ENCODE data around the gene KCNV2.

KCNV2 gene

GRCh38 chr9:2688636-2689035 is 28.7 kb upstream of the KCNV2 start:
- Histone ChIP-seq H2AFZ (no peak overlapping the region), H3K36me3 (ENCODE audit: control insufficient read depth, insufficient read depth, low read length) (no peaks in the 10 kb centered on the region), H3K79me2 (no peaks in the 10 kb centered on the region), H3K27ac (peak overlapping the region; percentile 42), H3K4me2 (ENCODE audit: low read length) (no peak overlapping the region), H3K9me3 (ENCODE audit: control insufficient read depth, low read length) (no peaks in the 10 kb centered on the region), H3K27me3 (ENCODE audit: control insufficient read depth, insufficient read depth, low read length) (no peaks in the 10 kb centered on the region), H3K9ac (no peak overlapping the region), H3K4me3 (ENCODE audit: low read depth, low read length) (no peak overlapping the region), H3K4me1 (peaks cover 14% of the 10 kb centered on the region)
- no peak for TF ChIP-seq CTCF (IDR thresholded peaks at IDR 0.05)

- Histone ChIP-seq H3K4me1 (peaks cover 14% of the 10 kb centered on the region), H3K27ac (no peak overlapping the region), H3K9ac (no peak overlapping the region), H3K4me3 (ENCODE audit: low read depth, low read length) (no peak overlapping the region), H3K27me3 (ENCODE audit: control insufficient read depth, insufficient read depth, low read length) (no peaks in the 10 kb centered on the region), H3K79me2 (no peaks in the 10 kb centered on the region), H3K9me3 (ENCODE audit: control insufficient read depth, low read length) (no peaks in the 10 kb centered on the region), H3K4me2 (ENCODE audit: low read length) (no peak overlapping the region), H2AFZ (no peak overlapping the region), H3K36me3 (ENCODE audit: control insufficient read depth, insufficient read depth, low read length) (no peaks in the 10 kb centered on the region)
- TF ChIP-seq CTCF (IDR thresholded peaks at IDR 0.05), result no peak
These were observed 26.1 kb upstream of the KCNV2 start for GRCh38 chr9:2691212-2691611.

- TF ChIP-seq CTCF (IDR thresholded peaks at IDR 0.05), result no peak
- peak overlapping the region; percentile 15 for H3K27ac ChIP-seq
- H3K27me3 ChIP-seq (ENCODE audit: control insufficient read depth, insufficient read depth, low read length), result no peaks in the 10 kb centered on the region
These were observed 25.7 kb upstream of the KCNV2 start for GRCh38 chr9:2691626-2692025.

GRCh38 chr9:2693056-2693455 is 24.3 kb upstream of the KCNV2 start:
- Histone ChIP-seq H3K4me2 (ENCODE audit: low read length) (no peak overlapping the region), H3K4me3 (ENCODE audit: low read depth, low read length) (no peak overlapping the region)
- no peak for TF ChIP-seq CTCF (IDR thresholded peaks at IDR 0.05)

More at GRCh38 chr9:2691626-2692025, 25.7 kb upstream of the KCNV2 start:
- peaks cover 14% of the 10 kb centered on the region for H3K4me1 ChIP-seq
- no peak overlapping the region for H3K9ac ChIP-seq
- H3K79me2 ChIP-seq, result peaks cover 1% of the 10 kb centered on the region
- H3K4me2 ChIP-seq (ENCODE audit: low read length), result no peak overlapping the region
- H3K9me3 ChIP-seq (ENCODE audit: control insufficient read depth, low read length), result no peaks in the 10 kb centered on the region
- H3K4me3 ChIP-seq (ENCODE audit: low read depth, low read length), result no peak overlapping the region
- H3K36me3 ChIP-seq (ENCODE audit: control insufficient read depth, insufficient read depth, low read length), result no peaks in the 10 kb centered on the region
- no peak overlapping the region for H2AFZ ChIP-seq

GRCh38 chr9:2697492-2697891 is 19.8 kb upstream of the KCNV2 start:
- H3K4me3 ChIP-seq (ENCODE audit: low read depth, low read length), result no peak overlapping the region
- no peak for TF ChIP-seq CTCF (IDR thresholded peaks at IDR 0.05)

More at GRCh38 chr9:2693056-2693455, 24.3 kb upstream of the KCNV2 start:
- Histone ChIP-seq H3K9ac (no peak overlapping the region), H3K4me1 (peaks cover 20% of the 10 kb centered on the region), H3K79me2 (peaks cover 10% of the 10 kb centered on the region), H3K9me3 (ENCODE audit: control insufficient read depth, low read length) (no peaks in the 10 kb centered on the region), H3K27ac (no peak overlapping the region), H2AFZ (no peak overlapping the region), H3K36me3 (ENCODE audit: control insufficient read depth, insufficient read depth, low read length) (no peaks in the 10 kb centered on the region), H3K27me3 (ENCODE audit: control insufficient read depth, insufficient read depth, low read length) (no peaks in the 10 kb centered on the region)

More at GRCh38 chr9:2697492-2697891, 19.8 kb upstream of the KCNV2 start:
- H3K9me3 ChIP-seq (ENCODE audit: control insufficient read depth, low read length), result no peaks in the 10 kb centered on the region
- H3K4me2 ChIP-seq (ENCODE audit: low read length), result no peak overlapping the region
- H3K9ac ChIP-seq, result no peak overlapping the region
- H3K79me2 ChIP-seq, result peaks cover 10% of the 10 kb centered on the region
- H3K27ac ChIP-seq, result peak overlapping the region; percentile 72
- H3K27me3 ChIP-seq (ENCODE audit: control insufficient read depth, insufficient read depth, low read length), result no peaks in the 10 kb centered on the region
- H3K4me1 ChIP-seq, result peaks cover 25% of the 10 kb centered on the region
- no peak overlapping the region for H2AFZ ChIP-seq
- no peaks in the 10 kb centered on the region for H3K36me3 ChIP-seq (ENCODE audit: control insufficient read depth, insufficient read depth, low read length)
